Measurements from ENCODE around the gene KLK14.

- TF ChIP-seq CTCF (IDR thresholded peaks at IDR 0.05): no peak
- TF ChIP-seq POLR2A (IDR thresholded peaks at IDR 0.05): no peak
Measured at GRCh38 chr19:51091126-51091525, 8.4 kb upstream of the KLK14 start.
